Thyroid gland (tissue), 4 donors: Measurements from ENCODE around the gene MC4R.

Experiments
- POLR2A ChIP-seq, 2 donors: fragments of 450-650 bp; IDR thresholded peaks; one replicate each; pipeline ENCODE4 v1.6.1; 2017; ENCODE audit warnings: antibody characterized with exemption in 2 of 2, mild to moderate bottlenecking in 2 of 2, moderate library complexity in 1 of 2
- TF ChIP-seq, protein P1 (sequence below), 6 experiments: fragments of 200-600 bp in 3 of 6; fragments of 450-650 bp in 3 of 6; sonication (generic) in 3 of 6; IDR thresholded peaks; one replicate each; pipeline ENCODE4 v1.5.1; 2016 to 2019; ENCODE audit warnings: antibody characterized with exemption in 6 of 6, mild to moderate bottlenecking in 2 of 6, inconsistent platforms in 1 of 6, moderate library complexity in 1 of 6

- TF ChIP-seq, protein P1, sequence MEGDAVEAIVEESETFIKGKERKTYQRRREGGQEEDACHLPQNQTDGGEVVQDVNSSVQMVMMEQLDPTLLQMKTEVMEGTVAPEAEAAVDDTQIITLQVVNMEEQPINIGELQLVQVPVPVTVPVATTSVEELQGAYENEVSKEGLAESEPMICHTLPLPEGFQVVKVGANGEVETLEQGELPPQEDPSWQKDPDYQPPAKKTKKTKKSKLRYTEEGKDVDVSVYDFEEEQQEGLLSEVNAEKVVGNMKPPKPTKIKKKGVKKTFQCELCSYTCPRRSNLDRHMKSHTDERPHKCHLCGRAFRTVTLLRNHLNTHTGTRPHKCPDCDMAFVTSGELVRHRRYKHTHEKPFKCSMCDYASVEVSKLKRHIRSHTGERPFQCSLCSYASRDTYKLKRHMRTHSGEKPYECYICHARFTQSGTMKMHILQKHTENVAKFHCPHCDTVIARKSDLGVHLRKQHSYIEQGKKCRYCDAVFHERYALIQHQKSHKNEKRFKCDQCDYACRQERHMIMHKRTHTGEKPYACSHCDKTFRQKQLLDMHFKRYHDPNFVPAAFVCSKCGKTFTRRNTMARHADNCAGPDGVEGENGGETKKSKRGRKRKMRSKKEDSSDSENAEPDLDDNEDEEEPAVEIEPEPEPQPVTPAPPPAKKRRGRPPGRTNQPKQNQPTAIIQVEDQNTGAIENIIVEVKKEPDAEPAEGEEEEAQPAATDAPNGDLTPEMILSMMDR (IDR thresholded peaks at IDR 0.05), result no peak
- no peak for TF ChIP-seq POLR2A (IDR thresholded peaks at IDR 0.05)
Observed at GRCh38 chr18:60339018-60339417, 33.6 kb downstream of the MC4R start.
